ENCODE measurements around the gene FHL2.
"Not testable (repeated sequence)": the region's sequence is repeated elsewhere in the genome, so short reads cannot be mapped to it uniquely, and the experiment has no call there.

FHL2 gene, protein sequence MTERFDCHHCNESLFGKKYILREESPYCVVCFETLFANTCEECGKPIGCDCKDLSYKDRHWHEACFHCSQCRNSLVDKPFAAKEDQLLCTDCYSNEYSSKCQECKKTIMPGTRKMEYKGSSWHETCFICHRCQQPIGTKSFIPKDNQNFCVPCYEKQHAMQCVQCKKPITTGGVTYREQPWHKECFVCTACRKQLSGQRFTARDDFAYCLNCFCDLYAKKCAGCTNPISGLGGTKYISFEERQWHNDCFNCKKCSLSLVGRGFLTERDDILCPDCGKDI

DNA sequence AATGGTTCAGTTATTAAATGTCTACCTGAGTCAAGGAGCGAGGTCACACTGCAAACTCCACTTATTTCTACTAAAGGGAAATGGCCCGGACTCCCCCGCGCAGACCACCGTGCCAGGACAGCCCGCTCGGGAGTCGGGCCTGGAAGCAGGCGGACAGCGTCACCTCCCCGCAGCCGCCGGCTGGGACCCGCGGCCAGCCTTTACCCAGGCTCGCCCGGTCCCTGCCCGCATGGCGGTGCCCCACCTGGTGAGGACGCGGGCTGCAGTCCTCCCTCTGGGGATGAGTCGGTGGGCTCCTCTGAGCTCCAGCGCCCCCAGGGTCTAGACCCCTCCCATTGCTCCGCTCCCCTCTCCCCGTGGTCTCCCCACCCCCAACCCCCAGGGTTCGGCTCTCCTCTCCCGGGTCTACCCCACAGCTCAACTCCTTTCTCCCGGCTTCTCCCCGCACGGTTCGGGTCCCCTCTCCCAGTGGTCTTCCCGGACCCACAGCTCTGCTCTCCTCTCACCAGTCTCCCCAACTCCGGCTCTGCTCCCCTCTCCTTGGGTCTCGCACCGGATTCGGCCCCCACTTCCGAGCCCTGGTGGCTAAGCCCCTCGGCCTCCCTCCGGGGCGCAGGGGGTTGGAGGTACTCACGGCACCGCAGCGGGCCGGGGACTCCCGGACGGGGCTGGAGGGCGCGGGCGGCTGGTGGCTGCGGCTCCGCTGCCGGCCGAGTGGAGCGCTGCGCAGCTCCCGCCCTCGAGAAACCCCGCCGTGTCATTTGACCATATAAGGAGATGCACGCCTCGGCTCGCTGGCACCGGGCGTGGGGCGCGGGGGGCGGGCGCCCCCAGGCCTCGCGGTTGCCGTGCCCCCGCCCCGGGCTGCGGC is at the start of gene FHL2:
TSS of gene FHL2 (minus strand) at position 716 of the 871 bp plus-strand sequence. CDS start 12,535 bp downstream, outside the sequence.
- peak; percentile 94 to 95 for ATAC-seq

DNA sequence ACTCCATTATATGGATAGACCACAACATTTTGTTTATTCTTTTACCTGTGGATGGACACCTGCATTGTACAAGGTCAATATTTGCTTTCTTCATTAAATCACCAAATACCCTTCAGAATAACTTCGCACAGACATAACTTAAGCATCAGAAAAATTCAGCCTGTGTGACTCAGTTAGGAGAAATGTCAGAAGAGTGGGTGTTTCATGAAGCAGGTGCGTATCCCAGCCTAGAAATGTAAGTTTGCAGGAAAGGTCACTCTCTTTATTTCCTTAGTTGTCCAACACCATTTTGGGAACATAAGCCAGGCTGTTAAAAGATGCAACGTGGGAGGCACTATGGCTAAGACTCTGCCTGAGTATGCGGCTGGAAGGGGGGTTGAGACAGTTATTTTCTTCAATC is 48.6 kb upstream of the FHL2 start:
- no peak for ATAC-seq

DNA sequence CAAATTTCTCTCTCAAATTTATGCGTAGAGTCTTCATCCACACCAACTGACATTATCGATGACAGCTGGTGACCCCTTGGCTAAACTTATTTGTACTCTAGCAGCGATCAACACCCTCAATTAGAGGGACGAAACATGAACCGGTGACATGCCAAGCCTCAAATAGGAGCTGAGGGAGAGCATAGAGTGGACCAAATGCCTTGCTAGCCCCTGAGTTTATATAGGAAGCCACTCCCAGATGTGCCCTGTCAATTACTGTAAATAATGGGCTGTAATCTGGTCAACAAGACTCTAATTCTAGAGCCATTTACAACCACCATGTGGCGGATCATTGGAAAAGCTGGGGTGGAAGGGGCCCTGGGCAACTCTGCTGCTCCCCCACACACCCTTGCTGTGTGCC is 47.6 kb upstream of the FHL2 start:
- no peak for ATAC-seq

DNA sequence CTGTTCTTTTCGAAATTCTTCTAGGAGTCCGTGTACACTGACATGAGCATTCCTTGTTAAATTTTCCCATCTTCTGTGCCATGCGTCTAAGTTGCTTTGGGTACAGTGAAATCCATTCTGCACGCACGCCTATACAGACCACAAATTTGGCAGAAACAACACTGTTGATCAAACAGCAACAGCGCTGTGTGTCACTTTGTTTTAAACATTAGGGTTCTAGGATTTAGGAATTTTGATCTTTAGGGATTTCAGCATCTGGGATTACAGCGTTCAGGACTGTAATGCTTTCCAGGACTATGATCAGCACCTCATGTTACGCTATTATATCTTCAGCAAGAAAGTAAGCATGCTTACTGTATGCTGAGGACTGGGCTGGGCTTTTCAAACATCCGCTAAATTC is 47.1 kb upstream of the FHL2 start:
- ATAC-seq = no peak

DNA sequence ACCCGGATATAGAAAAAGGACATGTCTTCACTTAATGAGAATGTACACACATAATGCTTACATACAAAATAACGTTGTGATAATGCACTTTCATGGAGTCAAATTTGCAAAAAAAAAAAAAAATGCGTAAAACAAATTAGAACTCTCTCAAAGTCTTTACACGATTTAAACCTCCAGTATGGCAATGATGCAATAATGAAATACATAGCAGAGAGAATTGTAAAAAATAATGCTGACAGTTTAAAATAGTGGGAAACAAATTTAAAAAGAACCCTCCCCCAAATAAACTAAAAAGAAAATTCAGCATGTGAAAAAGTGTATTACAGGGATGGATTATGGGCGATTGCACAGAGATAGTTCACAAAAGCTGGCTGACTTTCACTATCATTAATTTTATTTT is 46.6 kb upstream of the FHL2 start:
- ATAC-seq = no peak

DNA sequence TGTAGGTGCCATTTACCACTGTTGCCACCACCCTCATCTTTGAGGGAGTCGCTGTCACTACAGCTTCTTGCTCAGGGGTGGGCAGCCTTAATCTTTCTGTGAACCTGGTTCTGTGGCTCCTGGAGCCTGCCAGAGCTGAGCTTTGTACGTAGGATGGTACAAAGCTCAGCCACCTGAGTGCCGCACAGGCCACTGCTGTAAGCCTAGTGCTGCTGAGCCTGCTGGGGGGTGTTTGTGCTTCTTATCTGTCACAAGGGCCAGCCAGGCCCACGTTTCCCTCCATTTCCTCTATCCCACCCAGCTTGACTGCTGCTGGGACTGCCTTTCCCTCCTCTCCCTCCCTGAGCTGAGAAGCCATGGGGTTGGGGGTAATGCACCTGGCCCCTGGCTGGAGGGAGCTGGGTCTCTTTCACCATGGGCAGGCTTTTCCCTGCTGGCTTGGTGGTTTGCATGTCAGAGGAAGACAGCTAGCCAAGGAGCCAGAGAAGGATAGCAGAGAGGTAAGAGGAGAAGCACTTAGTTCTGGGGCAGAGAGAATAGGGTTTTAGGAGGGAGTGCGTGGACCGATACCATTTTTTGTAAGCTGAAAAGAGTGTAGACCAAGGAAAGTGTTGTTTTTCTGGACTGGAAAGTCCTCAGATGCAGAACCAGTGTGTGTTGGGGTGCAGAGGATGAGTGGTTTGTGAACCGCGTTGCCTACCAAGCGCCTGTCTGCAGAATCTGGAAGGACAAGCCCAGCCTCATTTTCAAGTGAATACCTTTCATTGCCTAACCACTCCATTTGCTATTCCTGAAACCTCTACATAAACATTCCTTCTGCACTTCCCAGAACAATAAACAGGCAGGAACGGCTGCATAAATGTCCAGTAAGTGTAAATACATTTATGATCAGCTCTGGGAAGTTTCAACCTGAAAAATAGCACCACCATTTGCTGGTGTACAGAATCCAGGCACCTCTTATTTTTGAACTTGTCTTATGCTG is 45.1 kb upstream of the FHL2 start:
- ATAC-seq = no peak

DNA sequence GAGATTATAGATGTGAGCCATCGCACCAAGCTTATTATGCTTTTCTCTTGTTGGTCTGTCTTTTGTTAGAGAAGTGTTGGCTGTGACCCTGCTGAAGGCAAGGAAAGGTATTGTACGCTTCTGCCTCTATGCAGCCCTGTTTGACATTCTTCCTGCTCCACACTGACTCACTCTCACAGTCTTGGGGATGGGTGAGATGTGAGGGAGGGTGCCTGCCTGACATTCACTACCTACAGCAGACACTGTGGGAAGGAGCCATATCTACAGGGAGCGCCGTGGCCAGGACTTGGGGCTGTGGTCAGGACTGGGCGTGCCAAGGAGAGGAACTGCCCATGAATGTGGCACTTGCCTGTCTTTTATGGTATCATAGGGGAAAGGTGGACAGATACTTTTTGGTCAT is 43.9 kb upstream of the FHL2 start:
- ATAC-seq = no peak

DNA sequence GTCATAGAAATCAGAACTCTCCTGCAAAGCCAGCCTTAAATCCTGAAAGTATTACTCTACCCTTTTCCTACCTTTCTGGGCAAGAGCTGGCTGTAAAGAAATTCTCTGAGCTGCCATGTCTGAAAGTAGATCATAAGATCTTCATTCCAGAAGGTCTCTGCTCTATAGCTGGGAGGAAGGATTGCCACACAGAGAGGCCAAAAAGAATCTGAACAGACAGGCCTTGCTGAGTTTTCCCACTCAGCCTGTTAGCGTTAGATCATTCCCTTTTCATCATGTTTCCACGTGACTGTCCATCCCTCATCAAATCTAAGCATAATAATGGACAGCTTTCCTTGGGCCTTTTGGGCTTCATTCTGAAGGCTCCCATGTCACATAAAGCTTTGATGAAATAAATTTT is 43.2 kb upstream of the FHL2 start:
- no peak for ATAC-seq

DNA sequence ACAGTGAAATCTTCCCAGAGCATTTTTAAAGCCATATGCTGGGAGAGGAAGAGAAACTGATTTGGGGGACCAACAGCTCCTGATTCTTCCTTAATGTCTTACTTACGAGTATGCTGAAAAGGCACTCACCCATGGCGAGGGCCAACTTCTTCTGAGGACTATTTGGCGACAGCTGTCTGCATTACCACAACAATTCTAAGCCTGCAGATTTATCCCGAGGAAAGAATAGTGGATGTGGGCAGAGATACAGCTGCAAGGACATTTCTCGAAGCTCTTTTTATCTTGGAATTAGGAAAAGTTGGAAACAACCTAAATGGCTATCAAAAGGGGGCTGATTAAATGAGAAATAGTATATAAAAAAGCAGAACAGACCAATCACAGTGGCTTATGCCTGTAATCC is 40.3 kb upstream of the FHL2 start:
- ATAC-seq = no peak

DNA sequence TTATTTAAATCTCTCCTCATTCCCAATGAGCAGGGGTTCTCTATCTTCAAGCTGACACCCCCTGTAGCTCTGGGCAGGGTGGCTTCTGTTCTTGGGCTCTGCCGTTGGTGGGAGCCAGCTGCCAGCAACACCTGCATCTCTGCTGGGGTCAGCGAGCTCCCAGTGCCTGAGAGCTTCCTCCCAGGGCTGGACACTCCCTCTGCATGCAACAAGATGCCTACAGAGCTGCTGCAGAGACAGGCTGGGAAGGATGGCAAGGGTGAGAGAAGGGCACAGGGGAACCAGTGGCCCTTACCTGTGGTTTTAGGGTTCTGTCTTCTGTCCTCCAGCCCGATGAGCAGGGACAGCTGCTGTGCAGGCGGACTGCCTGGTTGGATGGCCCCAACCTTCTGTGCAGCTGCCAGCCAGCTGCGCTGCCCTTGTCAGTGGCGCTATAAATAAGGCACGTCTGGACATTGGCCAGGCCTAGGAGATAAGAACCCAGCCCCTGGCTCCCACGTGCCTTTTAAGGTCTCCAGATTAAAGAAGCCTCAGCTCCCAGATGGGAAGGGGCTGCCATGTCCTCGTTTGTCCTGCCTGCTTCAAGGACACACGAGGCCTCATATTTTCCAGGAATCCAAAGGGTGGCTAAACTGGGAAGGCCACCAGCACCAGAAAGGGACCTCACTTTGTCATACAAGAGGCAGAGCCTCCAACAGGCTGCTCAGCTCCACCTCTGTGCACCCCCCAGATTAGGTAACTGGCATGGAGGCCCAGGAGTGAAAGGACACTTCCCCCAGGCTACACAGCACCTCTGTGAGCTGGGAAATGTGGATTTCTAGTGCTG is 39.5 kb upstream of the FHL2 start:
- no peak for ATAC-seq

DNA sequence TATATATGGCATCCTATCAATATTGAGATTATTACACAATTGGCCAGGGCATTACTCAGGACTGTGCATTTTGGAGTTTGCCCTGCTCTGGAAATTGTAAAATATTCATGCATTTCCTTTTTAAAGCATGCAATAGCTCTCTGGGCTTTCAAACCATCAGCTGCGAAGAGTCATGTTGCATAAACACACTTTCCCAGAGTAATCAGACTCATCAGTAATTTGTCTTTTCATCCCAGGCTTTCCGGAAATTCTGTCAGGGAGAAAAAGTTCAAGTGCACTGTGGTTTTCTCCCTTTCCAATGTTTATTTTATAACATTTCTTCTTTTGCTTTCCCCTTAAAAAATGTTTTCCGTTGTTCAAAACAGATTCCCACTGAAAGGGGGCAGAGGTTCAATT is 38.9 kb upstream of the FHL2 start:
- no peak for ATAC-seq

DNA sequence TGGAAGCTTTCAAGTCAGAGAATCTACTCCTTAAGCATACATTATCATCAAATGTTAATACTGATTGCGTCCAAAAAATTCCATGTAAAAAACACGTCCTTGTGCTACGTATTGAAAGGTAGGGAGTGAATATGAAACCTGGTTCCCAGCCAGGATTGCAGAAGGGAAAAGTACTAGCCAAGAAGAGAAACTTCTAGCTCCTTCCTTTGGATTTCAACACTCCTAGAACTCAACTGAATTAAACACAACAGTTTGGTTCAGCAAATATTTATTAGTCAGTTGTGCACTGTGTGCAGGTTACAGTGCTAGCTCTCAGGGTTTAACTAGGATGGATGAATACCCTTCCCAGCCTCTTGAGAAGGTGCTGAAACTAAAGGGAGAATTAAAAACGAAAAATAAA is 33.9 kb upstream of the FHL2 start:
- no peak for ATAC-seq

DNA sequence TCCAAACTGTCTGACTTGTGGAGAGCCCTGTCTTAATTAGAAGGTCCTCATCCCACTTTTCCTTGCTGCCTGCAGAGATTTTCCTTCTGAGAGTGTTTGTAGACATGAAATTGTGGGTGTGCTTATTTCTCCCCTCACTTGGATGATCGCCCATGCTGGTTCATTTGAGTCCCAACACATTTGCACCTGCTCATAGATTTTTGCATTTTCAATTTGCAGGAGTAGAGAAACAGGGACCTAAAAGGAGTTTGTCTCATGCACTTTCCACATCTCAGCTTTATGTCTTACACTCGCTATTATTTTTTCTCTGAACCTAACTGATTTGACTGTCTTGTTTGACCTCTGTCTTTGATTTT is 33.2 kb upstream of the FHL2 start:
- ATAC-seq = no peak

DNA sequence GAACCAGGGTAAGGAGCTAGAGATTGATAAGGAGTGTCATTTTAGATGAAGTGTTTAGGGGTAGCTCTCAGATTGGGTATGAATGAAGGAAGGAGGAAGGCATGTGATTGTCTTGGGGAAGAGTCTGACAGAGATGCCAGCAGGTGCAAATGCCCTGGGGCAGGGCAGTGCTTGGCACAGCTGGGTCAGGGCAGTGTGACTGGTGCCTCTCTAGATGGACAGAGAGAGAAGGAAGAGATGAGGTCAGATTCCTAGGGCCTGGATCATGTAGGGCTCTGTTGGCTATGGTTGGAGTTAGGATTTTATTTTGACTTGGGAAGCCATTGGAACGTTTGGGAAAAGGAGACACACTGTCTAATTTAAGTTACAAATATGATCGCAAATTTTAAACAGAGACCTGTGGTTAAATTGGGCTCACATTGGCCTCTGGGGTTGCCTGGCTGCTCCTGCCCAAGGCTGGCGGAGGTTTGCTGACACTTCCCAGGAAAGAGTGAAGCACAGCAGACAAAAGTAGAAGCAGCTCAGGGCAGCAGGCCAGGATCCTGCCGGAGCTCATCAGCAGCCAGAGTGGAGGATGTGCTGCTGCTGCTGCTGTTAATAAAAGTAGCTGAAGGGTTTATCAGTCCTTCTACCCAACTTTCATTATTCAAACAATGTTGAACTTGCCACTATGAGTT is 32.7 kb upstream of the FHL2 start:
- ATAC-seq = no peak

DNA sequence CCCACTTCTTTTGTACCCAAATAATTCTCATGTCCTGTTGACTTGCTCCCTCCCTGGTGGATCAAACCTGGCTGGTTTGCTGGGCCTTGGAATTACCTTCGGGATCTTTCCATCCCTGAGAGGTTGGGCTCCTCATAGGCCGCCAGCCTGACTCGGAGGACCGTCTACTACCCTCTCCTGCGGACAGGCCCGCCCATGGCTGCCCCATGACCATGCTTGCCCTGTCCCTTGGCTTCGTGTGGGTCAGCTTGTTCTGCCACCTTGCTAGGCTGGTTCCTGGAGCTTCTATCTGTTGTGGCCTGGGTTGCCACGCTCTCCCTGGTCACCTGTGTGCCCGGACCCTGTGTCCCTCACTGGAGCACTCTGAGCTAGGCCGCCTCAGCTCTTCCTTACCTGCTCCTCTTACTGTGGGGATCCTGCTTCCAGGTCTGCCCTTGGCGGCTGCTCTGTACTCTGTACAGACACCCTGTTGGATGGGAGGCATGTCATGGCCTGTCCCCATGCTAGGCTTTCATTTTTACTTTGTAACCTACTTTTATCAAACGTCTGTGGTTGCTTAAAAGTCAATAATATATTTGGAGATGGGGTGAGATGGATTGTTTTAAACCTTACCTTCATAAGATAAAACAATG is 29.7 kb upstream of the FHL2 start:
- ATAC-seq = no peak

DNA sequence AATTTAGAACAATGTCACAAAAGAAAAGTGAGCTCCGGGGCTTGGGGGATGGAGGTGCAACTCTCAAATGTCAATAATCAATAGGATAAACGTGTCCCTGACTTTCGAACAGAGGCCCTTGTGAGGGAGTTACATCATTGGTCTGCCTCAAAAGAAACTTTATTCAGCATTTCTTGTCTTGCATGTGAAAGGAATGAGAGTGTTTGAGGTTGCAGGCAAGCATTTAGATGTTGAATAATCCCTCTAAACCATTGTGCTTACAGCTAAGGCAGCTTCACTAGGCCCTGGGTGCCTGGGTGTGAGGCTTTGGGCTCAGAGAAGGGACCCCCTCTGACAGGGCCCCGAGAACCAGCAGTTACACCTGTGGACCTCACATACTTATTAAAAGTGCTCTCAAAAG is 28.6 kb upstream of the FHL2 start:
- no peak for ATAC-seq

DNA sequence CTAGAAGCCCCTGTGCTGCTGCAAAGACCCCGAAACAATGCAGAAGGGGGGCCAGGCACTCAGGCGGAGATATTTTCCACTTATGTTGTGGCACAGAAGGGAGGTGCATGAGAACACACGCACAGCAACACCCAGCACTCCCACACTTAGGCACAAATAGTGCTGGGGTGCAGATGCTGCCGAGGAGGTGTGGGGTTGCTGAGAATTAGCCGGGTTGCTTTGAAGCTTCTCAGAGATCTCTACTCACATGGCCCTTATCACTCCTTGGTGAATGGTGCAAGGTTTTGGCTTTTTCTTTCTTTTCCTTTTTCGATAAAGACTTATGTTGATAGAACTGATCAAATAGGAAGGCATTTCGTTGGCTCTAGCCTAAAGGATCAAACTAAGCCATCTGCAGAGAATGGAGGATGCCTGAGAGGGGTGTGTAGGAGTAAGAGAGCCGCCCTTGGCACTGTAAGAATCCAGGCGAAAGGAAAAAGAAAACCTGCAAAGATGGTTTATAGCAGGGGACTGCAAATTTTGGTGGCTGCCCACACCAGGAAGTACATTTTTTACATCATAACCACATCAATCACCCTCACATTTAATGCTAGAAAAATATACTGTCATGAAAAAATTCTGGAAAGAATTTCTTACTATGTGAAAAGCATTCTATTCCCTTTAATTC is 27.9 kb upstream of the FHL2 start:
- ATAC-seq = no peak

DNA sequence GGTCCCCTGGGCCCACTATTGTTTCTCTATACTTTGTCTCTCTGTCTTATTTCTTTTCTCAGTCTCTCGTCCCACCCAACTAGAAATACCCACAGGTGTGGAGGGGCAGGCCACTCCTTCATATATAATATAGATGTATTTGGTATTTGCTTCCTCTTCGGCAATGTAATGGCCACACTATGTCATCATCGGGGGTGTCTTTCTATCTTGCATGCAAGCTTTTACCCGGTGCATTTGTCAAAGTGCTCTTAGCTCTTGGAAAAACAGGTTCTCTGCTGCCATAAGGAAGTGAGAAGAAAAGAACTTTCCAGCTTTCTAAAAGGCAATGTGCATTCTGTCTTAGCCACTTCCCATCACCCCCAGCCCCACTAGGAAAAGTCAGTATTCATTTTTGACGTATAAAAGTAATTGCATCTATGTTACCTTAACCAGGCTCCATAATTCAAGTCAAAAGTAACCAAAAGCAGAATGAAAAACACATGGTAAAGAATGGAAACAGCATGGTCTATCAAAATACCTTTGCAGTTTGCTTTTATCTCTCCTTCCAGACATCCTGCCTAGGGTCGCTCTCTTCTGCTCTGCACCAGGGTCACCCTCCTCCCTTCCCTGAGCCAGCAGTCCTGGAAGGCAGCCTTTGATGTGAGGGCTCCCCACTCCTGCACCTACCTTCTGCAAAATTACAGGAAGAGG is 27.2 kb upstream of the FHL2 start:
- no peak for ATAC-seq

DNA sequence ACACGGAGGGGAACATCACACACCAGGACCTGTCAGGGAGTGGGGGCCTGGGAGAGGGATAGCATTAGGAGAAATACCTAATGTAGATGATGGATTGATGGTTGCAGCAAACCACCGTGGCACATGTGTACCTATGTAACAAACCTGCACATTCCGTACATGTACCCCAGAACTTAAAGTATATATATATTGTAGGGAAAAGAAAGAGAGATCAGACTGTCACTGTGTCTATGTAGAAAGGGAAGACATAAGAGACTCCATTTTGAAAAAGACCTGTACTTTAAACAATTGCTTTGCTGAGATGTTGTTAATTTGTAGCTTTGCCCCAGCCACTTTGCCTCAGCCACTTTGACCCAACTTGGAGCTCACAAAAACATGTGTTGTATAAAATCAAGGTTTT is 26.0 kb upstream of the FHL2 start:
- ATAC-seq = not testable (repeated sequence)

DNA sequence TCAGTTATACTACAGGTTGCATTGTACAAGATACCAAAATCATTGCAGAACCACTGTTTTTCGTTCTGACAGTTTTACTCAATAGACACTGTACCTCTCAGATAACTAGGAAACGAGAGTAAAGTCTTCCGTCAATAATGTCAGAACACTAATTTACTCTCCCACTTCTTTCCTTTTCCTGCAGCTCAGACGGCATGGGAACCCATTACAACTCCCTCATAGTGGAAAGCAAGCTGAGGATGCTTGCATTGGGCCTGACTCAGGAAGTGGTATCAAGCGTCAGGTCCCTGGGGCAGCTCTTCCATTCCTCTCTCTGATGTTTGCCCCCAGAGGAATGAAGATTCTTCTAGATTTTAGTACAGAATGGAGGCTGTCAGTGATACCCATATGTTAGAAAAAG is 23.9 kb upstream of the FHL2 start:
- no peak for ATAC-seq
